ENCODE results near the gene OSBPL3.

The OSBPL3 gene

DNA sequence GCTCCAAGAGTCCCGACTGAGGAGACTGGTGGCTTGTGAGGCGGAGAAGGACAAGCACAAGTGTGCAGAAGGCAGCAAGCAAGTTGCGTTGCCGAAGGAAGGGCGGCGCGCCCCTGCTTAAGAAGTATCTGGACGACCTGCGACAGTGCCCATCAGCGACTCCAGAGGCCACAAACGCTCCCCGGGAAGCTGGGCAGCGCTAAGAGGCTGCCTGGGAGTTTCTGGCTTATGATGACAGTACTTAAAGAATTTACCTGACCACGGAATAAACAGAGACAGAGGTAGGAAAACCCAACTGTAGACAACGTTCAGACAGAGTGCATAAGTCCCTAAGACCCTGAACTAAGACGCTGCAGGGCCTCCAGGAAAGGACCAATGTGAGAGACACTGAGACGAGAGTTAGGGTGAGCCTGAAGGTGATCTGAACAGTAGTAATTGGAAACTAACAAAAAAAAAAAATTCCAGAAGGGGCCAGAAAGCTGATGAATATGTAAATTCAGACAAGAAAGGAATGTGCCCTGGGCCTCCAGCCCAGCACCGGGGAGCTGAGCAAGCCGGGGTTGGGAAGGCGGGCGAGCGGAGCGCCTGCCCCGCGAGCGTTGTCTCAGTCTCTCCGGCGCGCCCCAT is 1.0 kb downstream of the OSBPL3 start:
- peak; percentile 62 for DNase-seq

DNA sequence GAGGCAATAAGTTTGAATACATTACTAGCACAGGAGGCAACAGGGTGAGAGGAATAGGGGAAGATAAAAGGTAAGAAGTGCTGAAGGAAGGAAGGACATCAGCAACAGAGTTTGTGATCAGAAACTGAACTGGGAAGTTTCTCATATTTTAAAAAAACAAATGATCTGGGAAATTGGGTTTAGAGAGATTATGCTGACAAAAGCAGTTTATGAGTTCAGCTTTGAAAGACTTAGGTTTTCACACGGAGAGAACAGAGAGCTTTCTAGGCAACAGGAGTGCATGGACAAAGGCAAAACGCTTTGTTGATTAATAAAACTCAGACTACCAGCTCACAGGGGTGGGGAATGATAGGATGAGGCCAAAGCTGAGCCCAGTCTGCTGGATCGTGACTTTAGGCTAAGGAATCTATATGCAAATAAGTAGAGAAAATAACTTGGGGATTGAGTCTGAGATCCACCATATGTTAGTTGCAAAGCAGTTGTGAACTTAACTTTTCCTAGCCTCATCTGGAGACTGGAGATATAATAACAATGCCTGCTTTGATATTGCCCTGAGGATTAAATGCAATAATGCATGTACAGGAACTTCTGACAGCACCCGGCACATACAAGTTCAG is 4.2 kb downstream of the OSBPL3 start:
- peak; percentile 49 for DNase-seq

DNA sequence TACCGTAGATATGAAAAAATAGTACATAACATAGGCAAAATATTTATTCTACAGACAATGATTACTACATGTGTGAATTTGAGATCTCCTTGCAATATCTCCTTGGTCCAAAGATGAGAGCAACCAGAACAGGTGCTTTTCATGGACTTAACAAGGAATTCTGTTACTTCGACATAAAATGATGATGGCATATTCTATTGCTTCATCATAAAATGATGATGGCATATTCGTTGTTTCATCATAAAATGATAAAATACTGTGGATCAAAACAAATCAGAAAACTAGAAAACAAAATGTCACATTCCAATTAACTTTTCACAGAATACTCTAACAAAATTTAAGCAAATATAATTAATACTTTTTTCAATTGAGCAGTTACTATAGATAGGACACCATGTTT is 4.8 kb downstream of the OSBPL3 start:
- DNase-seq, result no peak

DNA sequence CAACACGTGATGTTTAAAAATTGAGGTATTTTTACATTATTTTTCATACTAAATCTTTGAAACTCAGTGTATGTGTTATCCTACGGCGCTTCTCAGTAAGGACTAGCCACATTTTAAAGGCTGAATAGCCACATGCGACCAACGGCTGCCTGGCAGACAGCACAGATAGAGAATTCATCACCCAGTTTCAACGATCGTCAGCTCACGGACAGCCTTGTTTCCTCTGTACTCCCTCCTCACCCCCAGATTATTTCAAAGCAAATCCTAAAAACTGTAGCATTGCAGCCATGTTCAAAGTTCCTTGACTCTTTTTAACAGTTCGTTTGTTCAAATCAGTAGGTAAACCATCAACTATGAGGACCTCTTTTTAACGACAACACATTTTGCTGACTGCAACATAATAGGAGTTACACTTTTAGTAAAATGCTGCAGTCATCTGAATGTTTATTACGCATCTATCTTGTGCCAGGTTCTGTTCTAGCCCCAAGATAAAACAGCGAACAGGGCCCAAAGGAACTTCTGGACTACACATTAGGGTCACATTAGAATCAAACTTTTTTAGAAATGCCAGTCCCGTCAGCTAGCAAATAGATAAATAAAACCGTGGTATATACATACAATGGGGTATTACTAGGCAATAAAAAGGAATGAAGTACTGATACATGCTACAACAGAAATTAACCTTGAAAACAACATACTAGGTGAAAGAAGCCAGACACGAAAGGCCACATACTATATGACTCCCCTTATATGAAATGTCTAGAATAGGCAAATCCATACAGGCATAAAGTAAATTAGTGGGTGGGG is 5.7 kb downstream of the OSBPL3 start:
- DNase-seq, result no peak

DNA sequence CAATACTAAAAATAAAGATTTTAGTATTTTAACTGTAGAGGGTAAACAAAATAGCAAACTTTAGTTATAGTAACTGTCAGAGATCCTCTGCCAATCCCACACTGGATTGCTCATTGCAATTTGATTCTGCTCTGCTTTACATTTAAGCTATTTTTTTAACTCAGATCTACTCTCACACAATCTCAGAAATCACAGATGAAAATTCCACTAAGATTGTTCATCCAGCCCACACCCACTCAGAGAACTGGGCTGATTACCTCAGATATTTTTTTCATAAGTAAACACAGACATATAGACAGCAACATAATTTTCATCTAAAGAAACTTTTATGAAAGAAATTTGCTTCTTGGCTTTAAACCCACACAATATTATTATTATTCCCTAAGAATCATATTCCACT is 7.0 kb downstream of the OSBPL3 start:
- DNase-seq, result peak; percentile 59

DNA sequence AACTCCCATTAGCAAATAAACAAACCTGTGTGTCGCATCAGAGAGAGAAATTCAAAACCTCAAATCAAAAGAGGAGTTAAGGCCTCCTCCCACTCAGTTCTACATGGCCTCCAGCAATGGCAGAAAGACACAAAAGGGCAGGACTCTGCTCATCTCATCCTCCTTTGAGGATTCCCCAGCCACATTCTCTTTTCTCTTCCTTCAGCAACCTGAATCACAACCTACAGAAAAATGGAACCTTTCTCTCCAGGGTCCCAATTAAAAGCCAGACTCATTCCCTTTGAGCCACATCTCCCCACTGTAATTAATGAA is 7.9 kb downstream of the OSBPL3 start:
- no peak for DNase-seq

DNA sequence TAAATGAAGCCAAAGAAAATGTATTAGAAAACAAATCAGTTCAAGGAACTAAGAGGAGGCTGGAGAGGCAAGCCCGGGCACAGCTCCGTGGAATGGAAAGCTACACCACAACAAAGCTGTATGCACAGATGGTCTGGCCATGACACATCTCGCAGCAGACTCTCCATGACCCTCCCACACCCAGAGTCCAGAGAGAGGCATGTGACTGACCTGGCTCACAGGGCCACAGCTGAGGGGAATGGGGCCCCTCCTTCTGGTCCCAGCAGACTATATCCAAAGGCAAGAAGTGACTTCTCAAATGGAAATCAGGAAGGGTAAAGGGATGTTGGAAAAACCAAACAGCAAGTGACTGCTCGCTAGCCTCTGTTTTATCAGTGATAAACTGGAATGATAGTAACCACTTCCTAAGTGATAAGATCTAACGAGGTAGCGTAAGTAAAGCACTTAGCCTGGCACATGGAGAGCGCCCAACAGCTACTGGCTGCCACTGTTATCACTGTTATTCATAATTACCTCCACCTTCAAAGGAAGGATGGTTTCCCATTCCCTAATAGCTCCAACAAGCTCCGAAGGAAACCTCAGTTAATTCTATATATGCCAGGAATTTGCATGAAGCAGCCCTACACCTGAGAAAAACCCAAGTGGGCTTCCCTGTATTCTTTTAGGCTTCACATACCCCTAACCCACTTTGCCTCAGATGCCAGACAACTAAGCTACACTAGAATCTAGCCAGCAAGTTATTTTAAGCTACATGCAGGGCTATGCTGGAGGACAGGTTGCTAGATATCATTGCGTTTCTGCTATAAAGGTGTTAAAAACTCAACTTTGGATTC is 8.4 kb downstream of the OSBPL3 start:
- peak; percentile 56 for DNase-seq

DNA sequence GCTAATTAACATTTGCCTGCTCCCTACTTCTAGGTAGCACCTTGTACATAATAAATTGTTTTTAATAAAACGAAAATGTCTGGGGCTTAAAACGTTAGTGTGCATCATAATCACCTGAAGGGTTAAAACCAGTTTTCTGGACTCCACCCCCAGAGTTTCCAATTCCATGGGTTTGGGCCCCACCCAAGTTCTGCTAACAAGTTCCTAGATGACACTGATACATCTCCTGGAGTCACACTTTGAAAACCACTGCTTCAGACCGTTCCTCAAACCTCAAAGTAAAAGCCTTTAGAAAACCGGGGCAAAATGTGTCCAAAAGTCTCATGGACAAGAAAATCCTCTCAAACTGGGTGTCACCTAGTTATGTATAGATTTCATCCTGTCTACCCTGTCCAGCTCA is 9.3 kb downstream of the OSBPL3 start:
- DNase-seq, result no peak

DNA sequence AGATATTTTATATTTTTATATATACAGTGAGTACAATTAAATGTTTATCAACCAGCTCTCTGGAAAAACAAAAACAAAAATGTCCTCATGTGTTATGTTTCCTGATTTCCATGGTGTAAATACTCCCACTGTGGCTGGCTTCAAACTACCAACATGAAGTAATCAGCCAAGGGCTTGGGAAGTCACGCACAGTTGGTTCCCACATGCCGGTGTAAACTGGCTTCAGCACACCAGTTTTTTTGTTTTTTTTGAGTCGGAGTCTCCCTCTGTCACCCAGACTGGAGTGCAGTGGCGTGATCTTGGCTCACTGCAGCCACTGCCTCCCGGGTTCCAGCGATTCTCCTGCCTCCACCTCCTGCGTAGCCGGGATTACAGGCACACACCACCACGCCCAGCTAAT is 11.8 kb downstream of the OSBPL3 start:
- DNase-seq, result no peak

DNA sequence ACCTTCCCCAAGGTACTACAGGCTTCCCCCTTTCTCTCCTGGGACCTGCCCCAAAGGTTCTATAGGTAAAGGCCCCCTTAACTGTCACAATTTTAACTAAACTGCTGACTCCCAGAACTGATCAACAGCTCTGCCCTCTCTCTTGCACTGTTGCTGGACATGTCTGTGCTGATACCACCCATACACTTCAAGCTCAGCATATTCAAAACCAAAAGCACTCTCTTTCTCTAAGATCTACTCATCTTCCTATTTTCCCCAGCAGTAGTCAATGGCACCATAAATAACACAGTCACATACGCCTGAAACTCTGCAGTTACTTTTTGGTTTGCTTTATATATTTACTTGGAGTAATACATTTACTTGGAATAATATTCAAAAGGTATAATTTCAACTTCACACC is 12.3 kb downstream of the OSBPL3 start:
- DNase-seq, result no peak

DNA sequence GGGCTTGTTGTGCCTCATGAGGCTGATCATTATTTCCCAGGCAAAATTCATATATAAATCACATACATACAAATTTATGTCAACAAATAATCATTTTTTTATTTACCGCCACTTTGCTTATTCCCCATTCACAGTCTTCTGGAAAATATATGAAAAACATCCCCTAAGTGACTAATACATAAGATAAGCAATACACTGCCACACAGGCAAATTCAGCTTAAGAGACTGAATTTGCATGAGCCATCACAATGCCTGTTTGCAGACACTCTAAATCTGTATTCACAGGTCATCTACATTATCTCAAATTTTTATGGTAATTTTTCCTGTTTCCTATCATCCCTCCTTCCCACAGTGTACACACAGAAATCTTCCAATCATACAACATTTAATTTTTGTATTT is 13.2 kb downstream of the OSBPL3 start:
- no peak for DNase-seq

DNA sequence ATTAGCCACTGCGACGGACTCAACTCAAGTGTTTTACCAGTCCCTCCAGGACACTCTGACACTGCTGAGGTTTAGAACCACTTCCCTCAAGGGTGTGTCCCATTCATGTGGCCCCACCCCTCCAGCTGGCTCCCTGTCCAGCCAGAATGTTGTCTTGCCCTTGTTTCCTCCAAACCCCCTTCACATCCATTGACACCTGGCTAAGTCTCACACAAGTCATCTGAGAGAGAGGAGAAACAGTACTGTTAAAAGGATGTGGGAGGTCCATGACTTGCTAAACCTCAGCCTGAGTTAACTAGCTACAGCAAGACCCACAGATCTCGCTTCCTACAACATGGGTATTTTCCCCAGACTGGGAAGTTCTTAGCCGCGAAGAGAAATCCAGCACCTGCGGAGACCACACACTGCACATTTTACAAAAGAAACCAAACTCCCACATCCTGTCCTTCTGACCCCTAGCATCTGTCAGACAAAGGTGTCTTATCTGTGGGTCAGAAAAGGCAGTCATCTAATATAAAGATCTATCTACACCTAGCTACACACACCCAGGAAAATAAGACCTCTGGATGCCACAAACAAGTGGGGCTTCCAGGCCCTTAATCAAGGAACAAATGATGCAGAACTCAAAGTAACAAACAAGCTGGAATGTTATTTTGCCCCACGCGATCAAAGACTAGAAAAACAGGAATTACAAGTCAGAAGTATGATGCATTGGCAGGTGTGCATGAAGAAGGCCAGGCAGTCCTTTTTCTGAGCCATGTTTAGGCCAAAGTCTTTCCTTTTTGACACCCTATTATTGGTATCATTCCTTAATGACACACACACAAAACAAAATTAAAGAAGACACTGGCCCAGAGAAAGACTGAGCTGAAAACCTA is 13.9 kb downstream of the OSBPL3 start:
- no peak for DNase-seq

DNA sequence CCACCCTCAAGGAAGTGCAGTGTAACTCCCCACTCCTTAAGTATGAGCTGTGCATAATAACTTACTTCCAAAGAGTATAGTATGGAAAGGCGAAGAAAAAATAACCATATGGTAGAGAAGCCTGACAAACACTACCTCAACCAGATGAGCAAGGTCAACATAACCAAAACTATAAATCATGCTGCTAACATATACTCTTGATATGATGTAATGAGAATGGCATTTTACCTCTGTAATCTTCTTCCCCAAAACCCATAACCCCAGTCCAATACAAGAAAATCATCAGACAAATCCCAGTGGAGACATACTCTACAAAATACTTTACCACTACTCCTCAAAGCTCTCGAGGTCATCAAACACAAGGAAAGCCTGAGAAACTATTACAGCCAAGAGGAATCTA is 15.8 kb downstream of the OSBPL3 start:
- peak; percentile 50 for DNase-seq

DNA sequence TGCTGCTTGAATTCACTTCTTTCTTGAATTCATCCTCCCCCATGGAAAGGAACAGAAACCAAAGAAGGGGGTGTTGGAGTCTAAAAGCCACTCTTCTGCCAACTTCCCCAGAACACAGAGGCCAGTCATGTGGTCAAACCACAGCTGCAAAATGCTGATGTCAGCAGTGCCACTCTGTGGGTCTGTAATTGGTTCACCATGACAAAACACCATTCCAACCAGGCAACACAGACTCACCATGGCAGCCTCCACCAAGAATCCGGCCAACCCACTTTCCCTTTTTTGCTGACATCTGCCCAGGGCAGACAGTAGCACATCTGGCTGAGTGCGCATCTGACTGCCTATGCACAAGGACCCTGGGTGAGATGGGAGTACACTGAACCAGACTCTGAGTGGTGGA is 16.8 kb downstream of the OSBPL3 start:
- peak; percentile 25 for DNase-seq

DNA sequence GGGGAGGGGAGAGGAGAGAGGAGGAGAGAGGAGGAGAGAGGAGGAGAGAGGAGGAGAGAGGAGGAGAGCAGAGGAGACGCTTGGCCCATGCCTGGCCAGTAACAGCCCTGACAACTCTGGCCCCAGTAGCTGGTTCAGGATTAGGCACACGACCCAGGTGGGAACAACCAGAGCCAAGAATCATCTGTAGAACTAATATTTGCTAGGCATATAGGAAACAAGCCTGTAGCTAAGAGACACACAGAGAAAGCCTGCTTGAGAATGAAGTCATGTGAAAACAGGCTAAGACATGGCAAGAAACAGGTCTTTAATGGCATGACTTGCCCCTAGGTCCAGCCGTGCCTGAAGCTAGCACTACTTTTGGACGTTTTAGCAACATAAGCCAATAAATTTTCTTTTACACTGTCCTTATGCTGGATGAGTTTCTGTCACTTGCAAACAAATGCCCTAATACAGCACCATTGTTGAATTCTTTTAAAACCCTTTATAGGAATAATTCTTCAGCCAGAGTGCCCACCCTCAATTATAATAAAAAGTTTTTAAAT is 17.5 kb downstream of the OSBPL3 start:
- no peak for DNase-seq

DNA sequence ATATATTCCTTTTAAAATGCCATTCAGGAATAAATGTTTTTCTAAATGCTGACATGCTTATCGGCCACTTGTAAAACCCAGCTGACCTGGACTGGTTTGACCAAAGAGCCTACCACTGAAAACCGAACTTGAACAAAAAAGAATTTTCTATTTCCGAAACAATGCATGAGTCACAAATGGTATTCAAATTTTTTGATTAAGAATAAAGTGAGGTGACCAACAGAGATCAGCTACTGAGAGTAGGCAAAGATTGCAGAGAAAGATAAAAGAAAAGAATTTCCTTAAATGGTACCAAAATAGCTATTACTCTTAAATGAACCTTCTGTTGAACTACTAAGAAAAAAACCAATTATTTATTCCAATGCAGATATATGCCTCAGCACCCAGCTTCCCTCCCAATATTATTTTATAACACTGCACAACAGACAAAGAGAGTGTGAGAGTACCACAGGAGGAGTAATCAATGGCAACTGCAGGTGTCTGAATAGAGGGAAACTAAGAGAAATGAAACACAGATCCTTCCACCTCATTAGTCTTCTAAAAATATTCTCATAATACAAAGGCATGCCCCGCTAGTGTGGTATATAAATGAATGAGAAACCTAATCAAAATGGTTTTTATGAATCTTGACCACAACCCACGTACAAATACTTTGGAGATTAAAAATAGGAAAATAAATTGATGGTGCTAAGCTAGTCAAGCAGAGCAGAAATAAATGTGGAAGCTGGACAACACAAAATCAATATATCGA is 20.1 kb downstream of the OSBPL3 start:
- no peak for DNase-seq

DNA sequence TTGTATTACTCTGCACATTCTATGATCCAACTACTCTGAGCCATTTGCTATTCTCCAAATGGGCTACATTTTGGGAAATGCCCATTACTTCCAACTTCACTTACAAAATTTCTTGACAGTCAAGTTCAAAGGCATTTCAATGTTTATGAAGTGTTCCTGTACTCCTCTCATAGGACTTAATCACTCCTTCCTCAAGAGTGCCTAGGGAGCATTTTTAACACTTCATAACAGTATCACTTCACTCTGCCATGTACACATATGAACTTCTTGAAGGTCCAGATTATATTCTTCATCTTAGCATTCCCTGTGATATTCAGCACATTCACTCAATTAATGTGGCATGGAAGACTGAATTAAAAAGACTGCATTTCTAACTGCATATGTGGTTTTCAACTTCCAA is 21.6 kb downstream of the OSBPL3 start:
- no peak for DNase-seq

DNA sequence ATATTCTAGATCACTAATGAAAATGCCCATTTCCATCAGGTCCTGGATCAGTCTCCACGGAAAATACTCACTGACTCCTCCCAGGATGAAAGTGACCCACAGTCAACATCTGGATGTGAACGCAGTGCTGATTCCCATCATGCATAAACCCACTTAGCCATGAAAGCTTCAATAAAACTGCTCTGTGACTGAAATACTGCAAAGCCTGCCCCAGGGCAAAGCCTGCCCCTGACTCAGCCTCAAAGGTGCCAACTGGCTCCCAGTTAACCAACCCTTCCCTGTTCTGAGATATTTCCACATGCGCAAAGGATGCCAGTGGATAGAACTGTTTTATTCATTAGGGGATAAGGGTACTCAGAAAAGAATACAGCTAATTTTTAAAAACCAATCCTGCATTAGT is 24.0 kb downstream of the OSBPL3 start:
- DNase-seq, result no peak

DNA sequence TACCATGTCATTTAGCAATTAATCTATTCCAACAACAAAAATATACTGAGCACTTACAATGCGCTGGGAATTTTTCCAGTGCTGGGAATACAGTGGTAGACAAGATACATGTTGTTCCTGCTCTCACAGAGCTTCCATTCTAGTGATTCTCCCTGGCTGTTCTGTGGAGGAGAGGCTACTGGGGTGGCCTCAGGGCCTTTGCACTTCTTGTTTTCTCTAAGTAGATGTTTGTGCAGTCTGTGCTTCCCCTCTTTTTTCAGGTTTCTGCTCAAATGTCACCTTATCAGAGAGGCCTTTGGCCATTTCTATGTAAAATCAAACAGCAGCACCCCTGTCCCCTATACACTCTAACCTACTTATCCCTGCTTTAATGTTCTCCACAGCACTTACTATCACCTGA is 24.7 kb downstream of the OSBPL3 start:
- DNase-seq, result no peak

DNA sequence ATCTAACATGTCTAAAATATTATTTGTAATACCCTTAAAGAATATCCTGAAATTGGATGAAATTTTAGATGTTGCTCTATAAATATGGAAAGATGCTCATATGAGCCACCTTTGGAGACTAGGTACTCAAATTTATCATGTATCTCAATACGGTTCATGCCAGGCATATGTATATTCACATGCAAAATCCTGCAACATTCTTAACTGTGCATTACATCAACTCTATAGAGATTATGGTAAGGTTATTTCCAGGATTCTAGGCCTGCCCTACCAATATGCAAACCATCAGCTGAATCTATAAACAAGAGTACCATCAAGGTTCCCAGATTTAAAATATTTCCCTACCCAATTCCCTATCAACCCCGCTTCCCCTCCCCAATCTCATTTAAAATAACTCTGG is 27.5 kb downstream of the OSBPL3 start:
- no peak for DNase-seq

DNA sequence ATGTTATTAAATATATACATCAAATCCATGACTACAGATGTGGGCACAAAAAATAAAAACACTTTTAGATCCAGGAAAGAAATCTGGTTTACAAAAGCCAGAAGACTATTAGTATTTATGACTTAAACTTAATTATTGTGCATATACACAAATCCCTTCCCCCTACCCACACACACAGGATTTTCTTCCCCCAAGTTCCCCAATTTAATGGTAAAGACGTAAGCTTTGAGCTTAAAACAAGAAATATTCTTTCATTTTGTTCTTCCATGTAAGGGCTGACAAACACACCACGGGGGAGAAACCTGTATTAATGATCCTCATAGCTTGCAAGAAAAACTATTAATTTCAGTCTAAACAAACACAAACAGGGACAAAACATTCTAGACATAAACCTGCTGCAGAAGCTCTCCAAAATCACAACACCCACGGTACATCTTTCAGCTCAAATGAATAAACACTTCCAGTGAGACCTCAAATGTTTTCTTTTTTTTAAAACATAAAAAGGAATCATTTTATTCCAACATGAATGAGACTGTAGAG is 28.5 kb downstream of the OSBPL3 start:
- DNase-seq, result no peak

Data from fibroblast of skin of right quadriceps (primary cell).